ENCODE results near the gene CCDC175.

The CCDC175 gene

DNA sequence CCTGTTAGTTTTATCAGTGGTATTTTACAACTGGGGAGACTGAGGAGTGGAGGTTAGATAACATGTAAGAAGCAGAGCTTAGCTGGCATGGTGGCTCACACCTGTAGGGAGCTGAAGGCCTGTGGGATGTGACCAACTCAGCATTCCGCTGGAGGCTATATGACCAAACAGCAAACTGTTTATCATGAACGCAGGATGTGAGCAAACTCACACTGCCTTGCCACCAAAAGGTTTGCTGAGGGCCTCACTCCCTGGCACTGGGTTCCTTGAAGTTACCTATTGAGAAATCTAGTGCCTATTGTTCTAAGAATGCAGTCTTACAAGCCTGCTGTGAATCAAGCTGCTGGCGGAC, 68.9 kb downstream of the CCDC175 start:
- no peaks in the 10 kb centered on the region for H3K36me3 ChIP-seq (ENCODE audit: low read length)
- no peak overlapping the region for H2AFZ ChIP-seq (ENCODE audit: low read depth, low read length, severe bottlenecking)
- no peaks in the 10 kb centered on the region for H3K9me3 ChIP-seq (ENCODE audit: insufficient read depth, low read length)
- H3K9ac ChIP-seq (ENCODE audit: low read length) = no peak overlapping the region
- H3K4me2 ChIP-seq (ENCODE audit: low read depth, low read length, poor library complexity, severe bottlenecking) = no peak overlapping the region
- H3K27me3 ChIP-seq (ENCODE audit: low read length) = no peaks in the 10 kb centered on the region
- H3F3A ChIP-seq (ENCODE audit: insufficient read depth) = no peaks in the 10 kb centered on the region
- no peaks in the 10 kb centered on the region for H3K9me2 ChIP-seq (replicated peaks; ENCODE audit: insufficient read depth, low read length)
- no peak overlapping the region for H3K27ac ChIP-seq (ENCODE audit: low read depth, low read length)
- 0 out of 2 replicates have a peak, but pooled peaks cover 4% of the 10 kb centered on the region for H4K20me1 ChIP-seq (ENCODE audit: low read depth, low read length)
- TF ChIP-seq, protein P1, sequence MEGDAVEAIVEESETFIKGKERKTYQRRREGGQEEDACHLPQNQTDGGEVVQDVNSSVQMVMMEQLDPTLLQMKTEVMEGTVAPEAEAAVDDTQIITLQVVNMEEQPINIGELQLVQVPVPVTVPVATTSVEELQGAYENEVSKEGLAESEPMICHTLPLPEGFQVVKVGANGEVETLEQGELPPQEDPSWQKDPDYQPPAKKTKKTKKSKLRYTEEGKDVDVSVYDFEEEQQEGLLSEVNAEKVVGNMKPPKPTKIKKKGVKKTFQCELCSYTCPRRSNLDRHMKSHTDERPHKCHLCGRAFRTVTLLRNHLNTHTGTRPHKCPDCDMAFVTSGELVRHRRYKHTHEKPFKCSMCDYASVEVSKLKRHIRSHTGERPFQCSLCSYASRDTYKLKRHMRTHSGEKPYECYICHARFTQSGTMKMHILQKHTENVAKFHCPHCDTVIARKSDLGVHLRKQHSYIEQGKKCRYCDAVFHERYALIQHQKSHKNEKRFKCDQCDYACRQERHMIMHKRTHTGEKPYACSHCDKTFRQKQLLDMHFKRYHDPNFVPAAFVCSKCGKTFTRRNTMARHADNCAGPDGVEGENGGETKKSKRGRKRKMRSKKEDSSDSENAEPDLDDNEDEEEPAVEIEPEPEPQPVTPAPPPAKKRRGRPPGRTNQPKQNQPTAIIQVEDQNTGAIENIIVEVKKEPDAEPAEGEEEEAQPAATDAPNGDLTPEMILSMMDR (IDR thresholded peaks at IDR 0.05; ENCODE audit: insufficient read depth, low read length, poor library complexity, severe bottlenecking) = no peak
- no peak for TF ChIP-seq EZH2phosphoT487 (conservative IDR thresholded peaks at IDR 0.05; ENCODE audit: low read length)
- no peak overlapping the region for H3K4me3 ChIP-seq (ENCODE audit: insufficient read depth, low read length, poor library complexity, severe bottlenecking)
- H3K79me2 ChIP-seq (ENCODE audit: insufficient read depth, low read length) = no peaks in the 10 kb centered on the region

DNA sequence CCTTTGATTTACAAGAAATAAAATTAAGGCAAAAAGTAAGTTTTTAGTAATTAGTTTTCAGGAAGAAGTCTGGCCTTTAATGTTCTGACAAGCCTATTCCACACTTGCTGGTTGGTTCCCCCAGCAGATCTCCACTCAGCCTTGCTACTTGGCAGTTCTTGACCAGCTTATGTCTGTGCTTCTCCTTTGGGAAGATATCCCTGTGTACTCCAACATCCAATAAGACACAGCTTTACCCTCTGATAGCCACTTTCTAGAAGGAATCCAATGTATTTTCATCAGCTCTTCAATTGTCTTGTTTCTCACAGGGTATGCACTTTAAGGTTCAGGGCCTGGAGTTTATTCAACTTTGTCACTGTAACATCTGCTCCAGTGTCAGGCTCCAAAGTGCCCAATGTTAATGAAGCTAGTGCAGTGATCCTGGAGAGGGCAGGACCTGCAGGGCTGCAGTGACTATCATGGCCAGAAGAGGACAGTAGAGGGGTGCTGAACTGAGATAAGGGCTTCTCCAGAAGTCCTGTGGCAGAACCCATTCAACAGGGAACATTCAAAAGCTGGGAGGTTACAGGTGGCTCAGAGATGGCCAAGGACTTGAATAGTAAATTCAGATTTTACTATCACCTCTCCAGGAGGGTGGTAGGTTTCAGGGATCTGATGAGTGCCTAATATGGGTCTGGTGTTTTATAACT, 69.4 kb downstream of the CCDC175 start:
- no peak overlapping the region for H2AFZ ChIP-seq (ENCODE audit: low read depth, low read length, severe bottlenecking)
- H4K20me1 ChIP-seq (ENCODE audit: low read depth, low read length) = 0 out of 2 replicates have a peak, but pooled peaks cover 4% of the 10 kb centered on the region
- no peak overlapping the region for H3K27ac ChIP-seq (ENCODE audit: low read depth, low read length)
- TF ChIP-seq, protein P1 (IDR thresholded peaks at IDR 0.05; ENCODE audit: insufficient read depth, low read length, poor library complexity, severe bottlenecking) = peak; percentile 82
- no peak for TF ChIP-seq EZH2phosphoT487 (conservative IDR thresholded peaks at IDR 0.05; ENCODE audit: low read length)
- no peak overlapping the region for H3K4me3 ChIP-seq (ENCODE audit: insufficient read depth, low read length, poor library complexity, severe bottlenecking)
- no peaks in the 10 kb centered on the region for H3K36me3 ChIP-seq (ENCODE audit: low read length)
- H3F3A ChIP-seq (ENCODE audit: insufficient read depth) = no peaks in the 10 kb centered on the region
- no peaks in the 10 kb centered on the region for H3K79me2 ChIP-seq (ENCODE audit: insufficient read depth, low read length)
- H3K9ac ChIP-seq (ENCODE audit: low read length) = no peak overlapping the region
- no peak overlapping the region for H3K4me2 ChIP-seq (ENCODE audit: low read depth, low read length, poor library complexity, severe bottlenecking)
- H3K9me2 ChIP-seq (replicated peaks; ENCODE audit: insufficient read depth, low read length) = no peaks in the 10 kb centered on the region
- no peaks in the 10 kb centered on the region for H3K27me3 ChIP-seq (ENCODE audit: low read length)
- H3K9me3 ChIP-seq (ENCODE audit: insufficient read depth, low read length) = no peaks in the 10 kb centered on the region

DNA sequence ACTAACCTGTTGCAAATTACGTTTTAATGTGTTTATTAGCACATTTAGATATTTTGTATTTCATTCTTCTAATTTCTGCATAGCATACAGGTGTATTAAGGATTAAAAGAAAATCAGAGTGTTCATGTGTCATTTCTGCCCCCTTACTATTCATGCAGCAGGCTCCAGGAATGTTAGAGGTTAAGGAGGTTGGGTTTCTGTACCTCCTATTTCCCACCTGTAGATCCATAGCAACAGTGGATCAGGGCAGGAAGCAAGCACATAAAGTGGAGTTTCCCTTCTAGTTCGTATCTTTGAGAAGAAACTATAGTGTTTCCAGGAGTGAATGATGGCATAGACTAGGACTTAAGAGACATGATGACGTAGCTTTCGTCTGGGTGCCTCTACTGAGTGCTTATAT, 73.4 kb downstream of the CCDC175 start:
- Histone ChIP-seq H3K79me2 (ENCODE audit: insufficient read depth, low read length) (no peaks in the 10 kb centered on the region), H3K27ac (ENCODE audit: low read depth, low read length) (no peak overlapping the region), H3F3A (ENCODE audit: insufficient read depth) (no peaks in the 10 kb centered on the region), H3K9me3 (ENCODE audit: insufficient read depth, low read length) (no peaks in the 10 kb centered on the region), H4K20me1 (ENCODE audit: low read depth, low read length) (0 out of 2 replicates have a peak, but pooled peaks cover 4% of the 10 kb centered on the region), H3K9ac (ENCODE audit: low read length) (no peak overlapping the region), H3K4me3 (ENCODE audit: insufficient read depth, low read length, poor library complexity, severe bottlenecking) (no peak overlapping the region), H2AFZ (ENCODE audit: low read depth, low read length, severe bottlenecking) (no peak overlapping the region), H3K36me3 (ENCODE audit: low read length) (peaks cover 26% of the 10 kb centered on the region; the same call in 1 of the 2 replicates), H3K27me3 (ENCODE audit: low read length) (no peaks in the 10 kb centered on the region), H3K4me2 (ENCODE audit: low read depth, low read length, poor library complexity, severe bottlenecking) (no peak overlapping the region), H3K9me2 (replicated peaks; ENCODE audit: insufficient read depth, low read length) (no peaks in the 10 kb centered on the region)
- TF ChIP-seq EZH2phosphoT487 (conservative IDR thresholded peaks at IDR 0.05; ENCODE audit: low read length) = no peak
- TF ChIP-seq, protein P1 (IDR thresholded peaks at IDR 0.05; ENCODE audit: insufficient read depth, low read length, poor library complexity, severe bottlenecking) = no peak
